ENCODE data around the gene ARRDC2.
"Not testable (repeated sequence)": the region's sequence is repeated elsewhere in the genome, so short reads cannot be mapped to it uniquely, and the experiment has no call there.

ARRDC2 gene

DNA sequence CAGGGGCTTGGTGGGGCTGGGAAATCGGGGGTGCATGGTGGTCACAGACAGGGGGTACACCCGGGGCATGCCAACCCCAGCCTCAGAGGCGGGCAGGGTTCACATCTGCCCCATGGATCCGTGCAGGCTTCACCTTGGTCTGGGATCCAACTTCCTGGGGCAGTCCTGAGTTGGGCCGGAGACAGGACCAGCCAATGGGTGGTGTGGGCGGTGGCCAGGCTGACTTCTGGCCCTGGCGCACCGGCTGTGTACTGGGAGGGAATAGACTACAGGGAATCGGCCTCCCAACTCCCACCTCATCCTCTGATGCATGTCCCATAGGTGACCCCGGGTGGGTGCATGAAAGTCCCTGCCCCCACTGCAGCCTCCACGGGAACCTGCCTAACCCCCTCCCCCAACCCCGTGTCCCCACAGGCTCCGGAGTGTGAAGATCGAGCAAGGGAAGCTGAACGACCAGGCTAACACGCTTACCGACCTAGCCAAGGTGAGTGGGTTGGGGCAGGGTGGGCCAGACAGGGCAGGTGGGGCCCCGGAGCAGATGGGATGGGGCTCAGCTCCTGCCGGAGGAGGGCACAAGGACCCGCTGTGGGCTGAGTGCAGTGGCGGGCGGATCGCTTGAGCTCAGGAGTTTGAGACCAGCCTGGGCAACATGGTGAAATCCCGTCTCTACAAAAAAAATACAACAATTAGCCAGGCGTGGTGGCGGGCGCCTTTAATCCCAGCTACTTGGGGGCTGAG lies 14.7 kb upstream of the ARRDC2 start:
- DNase-seq = no peak

DNA sequence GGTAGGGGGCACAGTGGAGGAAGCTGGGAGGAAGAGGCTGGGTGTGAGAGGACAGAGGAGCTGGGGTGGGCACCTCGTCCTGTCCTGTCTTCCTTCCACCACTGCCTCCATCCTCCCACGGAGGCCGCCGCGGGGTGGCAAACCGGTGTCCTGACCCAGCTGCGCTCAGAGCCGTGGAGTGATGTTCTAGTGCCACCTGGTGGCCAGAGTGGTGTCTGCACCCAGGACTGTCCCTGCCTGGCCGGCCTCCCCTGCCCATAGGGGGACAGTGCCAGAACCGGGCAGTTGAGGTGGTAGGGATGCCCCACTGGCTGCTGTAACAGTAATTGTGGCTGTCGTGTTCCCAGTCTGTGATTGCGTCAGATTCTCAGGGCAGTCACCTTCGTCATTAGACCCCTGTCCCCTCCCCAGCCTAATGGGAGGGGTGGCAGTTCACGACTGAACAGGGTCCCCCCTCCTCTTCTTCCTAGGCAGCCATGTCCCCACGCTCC lies 11.1 kb upstream of the ARRDC2 start:
- DNase-seq = peak; percentile 16 to 83 (median 67)

- DNase-seq = no peak
Observed at GRCh38 chr19:17997969-17998826, 9.8 kb upstream of the ARRDC2 start.

- DNase-seq = no peak
Observed at GRCh38 chr19:17998827-17999150, 9.2 kb upstream of the ARRDC2 start.

DNA sequence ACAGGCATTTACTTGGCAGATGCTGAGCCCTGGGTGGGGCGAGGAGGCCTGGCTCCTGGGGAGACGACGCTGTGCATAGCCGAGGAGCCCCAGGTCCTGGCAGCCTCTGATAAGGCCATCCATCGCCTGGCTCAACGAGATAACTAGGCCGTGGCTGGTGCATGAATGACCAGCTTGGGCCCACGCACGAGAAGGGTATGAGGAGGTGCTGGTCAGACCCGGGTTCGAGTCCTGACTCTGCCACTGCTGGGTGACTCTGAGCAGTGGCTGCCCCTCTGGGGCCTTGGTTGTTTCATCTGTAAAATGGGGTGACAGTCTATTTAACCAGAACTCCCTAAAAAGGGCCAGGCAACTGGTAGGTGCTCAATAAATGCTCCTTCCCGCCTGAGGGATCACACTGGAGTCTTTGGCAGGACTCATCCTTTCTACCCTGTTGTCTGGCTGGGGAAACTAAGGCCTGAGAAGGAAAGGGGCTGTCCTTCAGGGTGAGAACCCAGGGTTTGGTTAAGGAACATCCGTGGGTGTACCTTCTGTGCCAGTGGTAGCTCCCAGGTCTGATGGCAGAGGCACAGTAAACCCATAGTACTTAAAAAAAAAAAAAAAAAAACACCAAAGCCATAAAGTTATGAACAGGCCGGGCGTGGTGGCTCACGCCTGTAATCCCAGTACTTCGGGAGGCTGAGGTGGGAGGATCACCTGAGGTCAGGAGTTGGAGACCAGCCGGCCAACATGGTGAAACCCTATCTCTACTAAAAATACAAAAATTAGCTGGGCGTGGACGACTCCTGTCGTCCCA lies 8.1 kb upstream of the ARRDC2 start:
- no peak for DNase-seq

GRCh38 chr19:18000480-18000914 lies 7.5 kb upstream of the ARRDC2 start:
- peak in 1 of 14 donors; percentile 48 for DNase-seq

DNA sequence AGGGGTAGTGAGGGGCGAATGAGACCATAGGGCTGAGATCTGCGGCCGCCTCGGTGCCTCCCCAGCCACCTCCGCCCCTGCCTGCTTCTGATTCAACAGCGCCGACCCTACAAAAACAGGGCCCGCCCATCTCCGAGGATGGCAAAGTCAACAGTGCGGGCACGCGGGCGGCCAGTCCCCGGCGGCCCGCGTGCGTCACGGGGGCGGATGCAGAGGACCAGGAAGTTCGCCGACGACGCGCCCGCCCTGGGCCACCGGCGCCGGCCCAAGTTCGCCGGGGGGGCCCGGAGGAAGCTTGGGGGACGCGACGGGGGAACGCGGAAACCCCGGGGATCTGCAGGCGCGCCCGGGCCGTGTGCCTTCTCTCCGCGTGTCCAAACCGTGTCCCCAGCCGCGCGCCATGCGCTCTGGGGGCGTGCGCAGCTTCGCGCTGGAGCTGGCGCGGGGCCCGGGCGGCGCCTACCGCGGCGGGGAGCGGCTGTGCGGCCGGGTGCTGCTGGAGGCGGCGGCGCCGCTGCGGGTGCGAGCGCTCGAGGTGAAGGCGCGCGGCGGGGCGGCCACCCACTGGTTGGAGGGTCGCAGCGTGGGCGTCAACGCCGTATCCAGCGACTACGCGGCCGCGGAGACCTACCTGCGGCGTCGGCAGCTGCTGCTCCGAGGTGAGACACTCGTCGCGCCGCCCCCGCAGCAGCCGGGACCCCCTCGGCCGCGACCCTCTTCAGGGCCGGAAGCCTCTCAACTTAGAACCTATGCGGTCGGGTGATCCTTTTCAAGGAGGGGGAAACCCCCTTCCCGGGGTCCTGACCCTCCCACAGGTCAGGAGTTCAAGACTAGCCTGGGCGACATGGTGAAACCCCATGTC lies 6.8 kb upstream of the ARRDC2 start:
- peak in 12 of 14 donors; percentile 6 to 74 (median 53) for DNase-seq

DNA sequence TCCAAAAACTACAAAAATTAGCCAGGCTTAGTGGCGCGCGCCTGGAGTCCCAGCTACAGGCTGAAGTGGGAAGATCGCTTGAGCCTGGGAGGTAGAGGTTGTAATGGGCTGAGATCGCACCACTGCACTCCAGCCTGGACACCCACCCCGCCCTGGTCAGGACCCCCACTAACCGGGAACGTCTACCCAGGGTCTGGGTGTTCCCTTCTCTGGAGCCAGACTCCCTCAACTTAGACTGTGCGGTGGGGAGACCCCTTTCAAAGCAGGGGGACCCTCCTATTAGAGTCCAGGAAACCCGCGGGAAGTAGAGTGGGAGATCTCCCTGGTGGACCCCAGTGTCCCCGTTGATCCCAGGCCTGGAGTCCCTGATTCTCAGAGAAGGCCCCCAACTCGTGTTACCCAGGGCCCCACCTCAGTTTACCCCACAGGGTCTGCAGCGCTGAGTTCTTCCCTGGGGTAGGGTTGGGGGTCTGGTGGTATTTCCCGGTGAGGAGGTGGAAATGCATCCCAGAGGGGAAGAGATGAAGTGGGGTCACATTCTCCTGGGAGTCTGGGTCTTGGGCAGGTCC lies 6.1 kb upstream of the ARRDC2 start:
- DNase-seq = no peak

DNA sequence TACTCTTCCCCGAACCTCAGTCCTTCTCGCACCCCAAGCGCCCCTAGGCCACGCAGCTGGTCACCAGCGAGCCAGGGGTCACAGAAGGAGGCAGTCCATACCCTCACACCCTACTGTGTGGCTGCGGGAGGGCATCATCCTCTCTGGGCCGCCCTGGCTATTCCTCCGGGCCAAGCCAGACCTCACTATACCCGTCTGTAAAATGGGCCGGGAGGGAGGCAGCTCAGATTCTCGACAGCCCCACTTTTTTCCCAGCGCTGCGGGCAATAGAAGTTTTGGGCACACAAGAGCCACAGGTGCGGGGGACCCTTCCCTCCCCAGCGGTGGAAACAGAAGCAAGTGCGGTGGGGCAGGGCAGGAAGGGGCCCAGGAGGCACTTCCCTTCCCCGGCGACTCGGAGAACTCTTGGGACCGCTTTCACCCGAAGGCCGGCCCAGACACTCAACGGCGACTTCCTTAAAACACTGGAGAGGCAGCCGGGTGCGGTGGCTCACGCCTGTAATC lies 5.6 kb upstream of the ARRDC2 start:
- peak in 2 of 14 donors; percentile 13 to 37 for DNase-seq

DNA sequence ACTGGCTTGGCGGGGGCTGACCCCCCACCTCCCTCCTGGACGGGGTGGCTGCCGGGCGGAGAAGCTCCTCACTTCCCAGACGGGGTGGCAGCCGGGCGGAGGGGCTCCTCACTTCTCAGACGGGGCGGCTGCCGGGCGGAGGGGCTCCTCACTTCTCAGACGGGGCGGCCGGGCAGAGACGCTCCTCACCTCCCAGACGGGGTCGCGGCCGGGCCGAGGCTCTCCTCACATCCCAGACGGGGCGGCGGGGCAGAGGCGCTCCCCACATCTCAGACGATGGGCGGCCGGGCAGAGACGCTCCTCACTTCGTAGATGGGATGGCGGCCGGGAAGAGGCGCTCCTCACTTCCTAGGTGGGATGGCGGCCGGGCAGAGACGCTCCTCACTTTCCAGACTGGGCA lies 2.2 kb upstream of the ARRDC2 start:
- DNase-seq = not testable (repeated sequence)

- DNase-seq = peak in 13 of 14 donors; percentile 42 to 92 (median 76)
Observed at GRCh38 chr19:18007044-18007916, 690 bp upstream of the ARRDC2 start.

DNA sequence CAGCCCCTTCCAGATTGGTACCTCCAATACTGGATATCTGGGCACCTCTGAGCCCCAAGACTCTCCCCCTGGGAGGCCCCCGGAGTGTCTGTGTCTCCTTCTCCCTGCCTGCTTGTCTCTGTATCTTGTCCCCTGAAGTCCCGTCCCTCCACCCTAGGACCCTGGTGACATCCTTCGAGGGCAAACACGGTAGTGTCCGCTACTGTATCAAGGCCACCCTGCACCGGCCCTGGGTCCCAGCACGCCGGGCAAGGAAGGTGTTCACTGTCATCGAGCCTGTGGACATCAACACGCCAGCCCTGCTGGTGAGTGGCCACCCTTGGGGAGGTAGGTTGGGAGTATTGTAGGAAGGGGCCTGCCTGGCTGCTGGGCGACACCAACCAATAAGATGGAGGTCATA lies 844 bp downstream of the ARRDC2 start:
- DNase-seq = peak in 1 of 14 donors; percentile 48

DNA sequence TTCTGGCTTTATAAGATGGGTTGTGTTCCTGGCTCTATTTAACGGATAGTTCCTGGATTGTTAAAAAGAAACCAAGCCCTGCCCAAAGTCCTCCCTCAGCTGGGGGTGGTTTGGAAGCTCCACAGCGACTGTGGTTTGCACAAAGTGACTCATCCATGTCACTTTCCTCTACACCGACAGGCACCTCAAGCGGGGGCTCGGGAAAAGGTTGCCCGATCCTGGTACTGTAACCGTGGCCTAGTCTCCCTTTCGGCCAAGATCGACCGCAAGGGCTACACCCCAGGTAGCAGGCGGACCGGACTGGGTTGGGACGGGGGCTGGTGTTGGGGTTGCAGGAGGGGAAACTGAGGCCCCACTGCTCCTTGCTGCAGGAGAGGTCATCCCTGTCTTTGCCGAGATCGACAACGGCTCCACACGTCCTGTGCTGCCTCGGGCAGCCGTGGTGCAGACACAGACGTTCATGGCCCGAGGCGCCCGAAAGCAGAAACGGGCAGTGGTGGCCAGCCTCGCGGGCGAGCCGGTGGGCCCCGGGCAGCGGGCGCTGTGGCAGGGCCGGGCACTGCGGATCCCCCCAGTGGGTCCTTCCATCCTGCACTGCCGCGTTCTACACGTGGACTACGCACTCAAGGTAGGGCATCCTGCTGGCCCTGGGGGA lies 1.6 kb downstream of the ARRDC2 start:
- peak in 1 of 14 donors; percentile 39 for DNase-seq

DNA sequence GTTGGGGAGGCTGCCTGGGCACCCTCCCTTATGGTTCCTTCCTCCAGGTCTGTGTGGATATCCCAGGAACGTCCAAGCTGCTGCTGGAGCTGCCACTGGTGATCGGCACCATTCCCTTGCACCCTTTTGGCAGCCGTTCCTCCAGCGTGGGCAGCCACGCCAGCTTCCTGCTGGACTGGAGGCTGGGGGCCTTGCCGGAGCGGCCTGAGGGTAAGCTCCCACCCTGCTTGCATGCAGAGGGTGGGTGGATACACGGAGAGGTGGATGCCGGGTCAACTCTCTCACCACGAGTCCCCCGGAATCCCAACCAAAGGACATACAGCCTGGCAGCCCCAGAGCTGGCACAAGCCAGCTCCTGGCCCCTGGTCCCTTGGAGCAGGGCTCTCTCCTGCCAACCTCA lies 2.2 kb downstream of the ARRDC2 start:
- peak in 1 of 14 donors; percentile 52 for DNase-seq

- DNase-seq = peak in 2 of 14 donors; percentile 19 to 24
Observed at GRCh38 chr19:18013210-18014111, 5.5 kb downstream of the ARRDC2 start.

- DNase-seq = peak in 1 of 14 donors; percentile 21
Observed at GRCh38 chr19:18014197-18014596, 6.2 kb downstream of the ARRDC2 start.

DNA sequence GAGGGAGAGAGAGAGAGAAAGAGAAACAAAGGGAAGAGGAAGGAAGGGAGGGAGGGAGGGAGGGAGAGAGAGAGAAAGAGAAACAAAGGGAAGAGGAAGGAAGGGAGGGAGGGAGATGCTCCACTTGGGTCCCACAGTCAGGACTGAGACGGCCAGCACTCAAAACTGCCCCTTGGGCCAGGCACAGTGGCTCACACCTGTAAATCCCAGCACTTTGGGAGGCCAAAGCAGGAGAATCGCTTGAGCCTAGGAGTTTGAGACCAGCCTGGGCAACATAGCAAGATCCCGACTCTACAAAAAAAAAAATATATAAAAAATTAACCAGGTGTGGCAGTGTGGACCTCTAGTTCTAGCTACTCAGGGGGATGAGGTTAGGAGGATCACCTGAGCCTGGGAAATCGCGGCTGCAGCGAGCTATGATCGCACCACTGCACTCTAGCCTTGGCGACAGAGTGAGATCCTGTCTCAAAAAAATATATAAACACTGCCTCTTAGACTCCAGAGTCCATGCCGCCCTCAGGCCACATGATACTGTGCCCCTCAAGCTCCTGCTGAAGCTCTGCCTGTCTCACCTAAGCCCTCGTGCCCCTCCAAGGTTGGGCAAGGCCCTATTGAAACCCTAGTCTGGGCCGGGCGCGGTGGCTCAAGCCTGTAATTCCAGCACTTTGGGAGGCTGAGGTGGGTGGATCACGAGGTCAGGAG lies 8.4 kb downstream of the ARRDC2 start:
- no peak for DNase-seq

Data from C1 segment of cervical spinal cord (tissue), 14 donors.